Vagina (tissue), 2 donors: ENCODE results near the gene PIEZO2. TPM values are rescaled to one million over a fixed set of nuclear protein-coding genes. Genes with fewer than 3 reads are reported as not detected.

Experiments
- DNase-seq, 2 donors: peaks; one replicate each; pipeline ENCODE4 v3.0.0-alpha.2; 2017; ENCODE audit errors: extremely low spot score in 2 of 2
- H3K27ac ChIP-seq: fragments of 200-600 bp; sonication (generic); one replicate; pipeline ENCODE4 v1.5.1; 2019
- H3K27me3 ChIP-seq: fragments of 200-600 bp; sonication (generic); one replicate; pipeline ENCODE4 v1.5.1; 2019
- H3K36me3 ChIP-seq, 2 donors: fragments of 200-600 bp; sonication (generic); one replicate each; pipeline ENCODE4 v1.5.1; 2017 to 2019
- H3K4me1 ChIP-seq: fragments of 200-600 bp; sonication (generic); one replicate; pipeline ENCODE4 v1.5.1; 2019
- H3K4me3 ChIP-seq, 2 donors: fragments of 200-600 bp; sonication (generic); 1 replicate in 1 of 2; 2 replicates in 1 of 2; pipeline ENCODE4 v1.5.1; 2016 to 2019
- H3K9me3 ChIP-seq: fragments of 200-600 bp; sonication (generic); one replicate; pipeline ENCODE4 v1.5.1; 2019
- CTCF ChIP-seq, 3 experiments: fragments of 450-650 bp in 2 of 3; fragments of 200-600 bp in 1 of 3; sonication (generic) in 1 of 3; IDR thresholded peaks; one replicate each; pipeline ENCODE4 v1.5.1; 2017 to 2019; ENCODE audit warnings: antibody characterized with exemption in 3 of 3, mild to moderate bottlenecking in 2 of 3, moderate library complexity in 2 of 3
- POLR2A ChIP-seq, 2 donors: fragments of 450-650 bp; IDR thresholded peaks; one replicate each; pipeline ENCODE4 v1.6.1; 2017; ENCODE audit warnings: antibody characterized with exemption in 2 of 2, mild to moderate bottlenecking in 2 of 2, moderate library complexity in 2 of 2
- POLR2AphosphoS5 ChIP-seq, 2 donors: sonication (generic); formaldehyde crosslinking; IDR thresholded peaks; one replicate each; pipeline ENCODE4 v1.9.0; 2017; ENCODE audit warnings: antibody characterized with exemption in 2 of 2, mild to moderate bottlenecking in 2 of 2, low read depth in 1 of 2; ENCODE audit not compliant: insufficient read depth in 1 of 2
- intact Hi-C: fragments of 100-400 bp; cut with DNase I; formaldehyde crosslinking; loops from one replicate; pipeline ENCODE4 v1.15.1; 2023
- total RNA-seq: library from RNA; depleted of rRNA; stranded (reverse); fragments of >200 nt; gene quantifications from one replicate; pipeline ENCODE4 v1.2.3, GENCODE V29; 2016

PIEZO2 gene
- total RNA-seq, 1 donor from 2014 or later, result 5.9 TPM

GRCh38 chr18:11055721-11056120 lies 93.6 kb downstream of the PIEZO2 start:
- Histone ChIP-seq H3K4me1 (no peaks in the 10 kb centered on the region), H3K36me3 (no peaks in the 10 kb centered on the region), H3K9me3 (no peaks in the 10 kb centered on the region), H3K27me3 (no peaks in the 10 kb centered on the region), H3K4me3 (no peak overlapping the region), H3K27ac (no peak overlapping the region)
- TF ChIP-seq POLR2A (IDR thresholded peaks at IDR 0.05) (no peak), CTCF (IDR thresholded peaks at IDR 0.05) (no peak), POLR2AphosphoS5 (IDR thresholded peaks at IDR 0.05; ENCODE audit: insufficient read depth in 1 of 2, low read depth in 1 of 2) (no peak)
- intact Hi-C loops, result no loop called here
- DNase-seq, result no peak

GRCh38 chr18:11054497-11054896 lies 94.9 kb downstream of the PIEZO2 start:
- no peaks in the 10 kb centered on the region for H3K27me3 ChIP-seq
- TF ChIP-seq POLR2A (IDR thresholded peaks at IDR 0.05) (no peak), POLR2AphosphoS5 (IDR thresholded peaks at IDR 0.05; ENCODE audit: insufficient read depth in 1 of 2, low read depth in 1 of 2) (no peak), CTCF (IDR thresholded peaks at IDR 0.05) (no peak)
- no peaks in the 10 kb centered on the region for H3K4me1 ChIP-seq
- H3K9me3 ChIP-seq, result no peaks in the 10 kb centered on the region
- H3K4me3 ChIP-seq, result no peak overlapping the region
- no peak for DNase-seq
- no peak overlapping the region for H3K27ac ChIP-seq
- no peaks in the 10 kb centered on the region for H3K36me3 ChIP-seq
- intact Hi-C loops, result no loop called here

- TF ChIP-seq CTCF (IDR thresholded peaks at IDR 0.05), result no peak
- no peak for TF ChIP-seq POLR2A (IDR thresholded peaks at IDR 0.05)
- TF ChIP-seq POLR2AphosphoS5 (IDR thresholded peaks at IDR 0.05; ENCODE audit: insufficient read depth in 1 of 2, low read depth in 1 of 2), result no peak
- Histone ChIP-seq H3K4me3 (no peak overlapping the region), H3K27ac (no peak overlapping the region), H3K4me1 (no peaks in the 10 kb centered on the region), H3K36me3 (no peaks in the 10 kb centered on the region), H3K9me3 (no peaks in the 10 kb centered on the region), H3K27me3 (no peaks in the 10 kb centered on the region)
- intact Hi-C loops, result no loop called here
- no peak for DNase-seq
Observed at GRCh38 chr18:11053293-11053692, 96.1 kb downstream of the PIEZO2 start.

DNA sequence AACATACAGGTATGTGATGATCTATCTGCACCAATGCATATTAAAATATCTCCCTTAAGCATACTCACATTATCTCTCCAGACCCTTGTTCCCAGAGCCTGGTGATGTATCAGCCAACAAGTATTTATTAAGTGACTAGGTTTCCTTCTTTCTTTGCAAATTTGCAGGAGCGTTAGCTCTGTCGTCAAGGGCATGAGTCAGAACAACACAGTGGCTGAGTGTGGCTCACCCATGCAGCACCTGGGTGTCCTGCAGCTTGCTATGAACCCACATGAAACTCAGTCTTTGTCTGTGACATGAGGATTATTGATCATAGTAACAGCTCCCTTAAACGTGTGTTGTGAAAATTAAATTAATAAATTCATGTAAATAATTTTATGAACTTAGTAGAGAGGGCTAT lies 96.6 kb downstream of the PIEZO2 start:
- no peak for DNase-seq
- intact Hi-C loops, result no loop called here
- Histone ChIP-seq H3K27me3 (no peaks in the 10 kb centered on the region), H3K27ac (no peak overlapping the region), H3K4me3 (no peak overlapping the region), H3K36me3 (no peaks in the 10 kb centered on the region), H3K4me1 (no peaks in the 10 kb centered on the region), H3K9me3 (no peaks in the 10 kb centered on the region)
- no peak for TF ChIP-seq POLR2A (IDR thresholded peaks at IDR 0.05)

GRCh38 chr18:11051462-11051861 lies 97.9 kb downstream of the PIEZO2 start:
- intact Hi-C loops, result no loop called here
- DNase-seq, result no peak
- H3K36me3 ChIP-seq, result no peaks in the 10 kb centered on the region
- H3K27ac ChIP-seq, result no peak overlapping the region
- H3K4me3 ChIP-seq, result no peak overlapping the region
- H3K4me1 ChIP-seq, result no peaks in the 10 kb centered on the region
- no peak for TF ChIP-seq CTCF (IDR thresholded peaks at IDR 0.05)
- no peak for TF ChIP-seq POLR2AphosphoS5 (IDR thresholded peaks at IDR 0.05; ENCODE audit: insufficient read depth in 1 of 2, low read depth in 1 of 2)
- TF ChIP-seq POLR2A (IDR thresholded peaks at IDR 0.05), result no peak
- H3K27me3 ChIP-seq, result no peaks in the 10 kb centered on the region
- no peaks in the 10 kb centered on the region for H3K9me3 ChIP-seq

GRCh38 chr18:11050966-11051365 lies 98.4 kb downstream of the PIEZO2 start:
- Histone ChIP-seq H3K27me3 (no peaks in the 10 kb centered on the region), H3K4me1 (no peaks in the 10 kb centered on the region), H3K4me3 (no peak overlapping the region), H3K27ac (no peak overlapping the region), H3K9me3 (no peaks in the 10 kb centered on the region), H3K36me3 (no peaks in the 10 kb centered on the region)
- no peak for DNase-seq
- intact Hi-C loops, result no loop called here
- TF ChIP-seq POLR2A (IDR thresholded peaks at IDR 0.05), result no peak
- TF ChIP-seq CTCF (IDR thresholded peaks at IDR 0.05), result no peak
- TF ChIP-seq POLR2AphosphoS5 (IDR thresholded peaks at IDR 0.05; ENCODE audit: insufficient read depth in 1 of 2, low read depth in 1 of 2), result no peak
